ENCODE results near the gene ABLIM1.

DNA sequence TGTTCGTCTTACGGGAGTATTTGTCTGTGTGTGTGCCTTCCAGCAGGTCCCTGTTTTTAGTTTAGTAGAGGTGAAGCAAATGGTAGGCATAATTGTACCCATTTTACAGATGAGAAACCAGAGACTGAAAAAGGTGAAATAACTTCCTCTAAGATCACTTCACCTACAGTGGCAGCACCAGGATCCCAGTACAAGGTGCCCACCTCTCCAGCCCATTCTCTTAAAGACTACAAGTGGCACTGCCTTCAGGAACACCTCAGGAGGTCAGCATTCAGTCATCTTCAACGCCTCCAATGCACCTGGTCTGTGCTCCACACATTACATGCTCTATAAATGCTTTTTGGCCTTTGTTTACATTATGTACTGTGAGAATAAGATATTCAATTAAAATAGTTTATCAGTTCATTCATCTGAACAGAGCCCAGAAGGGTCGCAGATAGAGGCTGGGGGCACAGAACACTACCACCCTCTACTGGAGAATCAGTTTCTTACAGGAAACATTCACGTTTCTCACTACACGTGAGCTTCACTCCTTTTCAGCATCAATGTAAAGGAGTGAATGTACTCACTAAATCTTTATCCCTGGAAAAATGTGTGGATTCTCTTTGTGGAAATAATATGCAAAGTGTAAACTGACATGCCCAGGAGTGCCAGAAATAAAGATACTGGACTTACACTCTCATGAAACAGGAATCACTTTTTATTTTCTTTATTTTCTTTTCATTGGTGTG lies 45.5 kb upstream of the ABLIM1 start:
- TF ChIP-seq POLR2A (IDR thresholded peaks at IDR 0.05; ENCODE audit: low read depth) (no peak), POLR2AphosphoS5 (IDR thresholded peaks at IDR 0.05) (no peak)
- TF ChIP-seq, protein P1, sequence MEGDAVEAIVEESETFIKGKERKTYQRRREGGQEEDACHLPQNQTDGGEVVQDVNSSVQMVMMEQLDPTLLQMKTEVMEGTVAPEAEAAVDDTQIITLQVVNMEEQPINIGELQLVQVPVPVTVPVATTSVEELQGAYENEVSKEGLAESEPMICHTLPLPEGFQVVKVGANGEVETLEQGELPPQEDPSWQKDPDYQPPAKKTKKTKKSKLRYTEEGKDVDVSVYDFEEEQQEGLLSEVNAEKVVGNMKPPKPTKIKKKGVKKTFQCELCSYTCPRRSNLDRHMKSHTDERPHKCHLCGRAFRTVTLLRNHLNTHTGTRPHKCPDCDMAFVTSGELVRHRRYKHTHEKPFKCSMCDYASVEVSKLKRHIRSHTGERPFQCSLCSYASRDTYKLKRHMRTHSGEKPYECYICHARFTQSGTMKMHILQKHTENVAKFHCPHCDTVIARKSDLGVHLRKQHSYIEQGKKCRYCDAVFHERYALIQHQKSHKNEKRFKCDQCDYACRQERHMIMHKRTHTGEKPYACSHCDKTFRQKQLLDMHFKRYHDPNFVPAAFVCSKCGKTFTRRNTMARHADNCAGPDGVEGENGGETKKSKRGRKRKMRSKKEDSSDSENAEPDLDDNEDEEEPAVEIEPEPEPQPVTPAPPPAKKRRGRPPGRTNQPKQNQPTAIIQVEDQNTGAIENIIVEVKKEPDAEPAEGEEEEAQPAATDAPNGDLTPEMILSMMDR (IDR thresholded peaks at IDR 0.05) = peak; percentile 52 to 65 (median 60)

Measured in esophagus muscularis mucosa (tissue), 3 donors.